ENCODE measurements around the gene FRRS1L. TPM values are rescaled to one million over a fixed set of nuclear protein-coding genes. Genes with fewer than 3 reads are reported as not detected.

FRRS1L gene
- total RNA-seq, 2 donors from 2014 or later = not detected

- no peaks in the 10 kb centered on the region for H3K9me3 Mint-ChIP-seq
- H3K36me3 Mint-ChIP-seq = peaks cover 6% of the 10 kb centered on the region
- ATAC-seq (peak in 1 of 2 donors; percentile 13), DNase-seq (ENCODE audit: low spot score) (no peak)
- H3K4me1 Mint-ChIP-seq (ENCODE audit: low read depth in 2 of 2) = peaks cover 34 to 49% of the 10 kb centered on the region in 2 donors
- H3K27ac Mint-ChIP-seq = peak overlapping the region; percentile 58 to 87
- no peaks in the 10 kb centered on the region for H3K27me3 Mint-ChIP-seq
- peak overlapping the region; percentile 93 for H3K4me3 Mint-ChIP-seq
Measured at GRCh38 chr9:109117856-109118807, 48.9 kb downstream of the FRRS1L start.

GRCh38 chr9:109115931-109116526, 51.0 kb downstream of the FRRS1L start:
- Mint-ChIP-seq H3K36me3 (peaks cover 6% of the 10 kb centered on the region), H3K4me1 (ENCODE audit: low read depth in 2 of 2) (peaks cover 41 to 58% of the 10 kb centered on the region in 2 donors), H3K4me3 (no peak overlapping the region), H3K27ac (no peak overlapping the region), H3K27me3 (no peaks in the 10 kb centered on the region), H3K9me3 (no peaks in the 10 kb centered on the region)
- ATAC-seq = no peak
- no peak for DNase-seq (ENCODE audit: low spot score)

GRCh38 chr9:109114670-109115069, 52.4 kb downstream of the FRRS1L start:
- Mint-ChIP-seq H3K4me1 (ENCODE audit: low read depth in 2 of 2) (peaks cover 49 to 62% of the 10 kb centered on the region in 2 donors), H3K36me3 (peaks cover 6% of the 10 kb centered on the region), H3K27ac (peak overlapping the region; percentile 3 to 27), H3K27me3 (no peaks in the 10 kb centered on the region), H3K9me3 (no peaks in the 10 kb centered on the region), H3K4me3 (no peak overlapping the region)
- ATAC-seq (no peak), DNase-seq (ENCODE audit: low spot score) (no peak)

GRCh38 chr9:109113892-109114609, 53.0 kb downstream of the FRRS1L start:
- no peak overlapping the region for H3K4me3 Mint-ChIP-seq
- H3K36me3 Mint-ChIP-seq = peaks cover 6% of the 10 kb centered on the region
- ATAC-seq = no peak
- peaks cover 52 to 64% of the 10 kb centered on the region in 2 donors for H3K4me1 Mint-ChIP-seq (ENCODE audit: low read depth in 2 of 2)
- no peak for DNase-seq (ENCODE audit: low spot score)
- H3K27ac Mint-ChIP-seq = peak overlapping the region; percentile 3 to 27
- H3K27me3 Mint-ChIP-seq = no peaks in the 10 kb centered on the region
- H3K9me3 Mint-ChIP-seq = no peaks in the 10 kb centered on the region

- peaks cover 46 to 67% of the 10 kb centered on the region in 2 donors for H3K4me1 Mint-ChIP-seq (ENCODE audit: low read depth in 2 of 2)
- ATAC-seq (no peak), DNase-seq (ENCODE audit: low spot score) (no peak)
- no peaks in the 10 kb centered on the region for H3K27me3 Mint-ChIP-seq
- peaks cover 6% of the 10 kb centered on the region for H3K36me3 Mint-ChIP-seq
- H3K27ac Mint-ChIP-seq = no peak overlapping the region
- no peaks in the 10 kb centered on the region for H3K9me3 Mint-ChIP-seq
- no peak overlapping the region for H3K4me3 Mint-ChIP-seq
Measured at GRCh38 chr9:109113254-109113653, 53.8 kb downstream of the FRRS1L start.

- ATAC-seq = peak in 1 of 2 donors; percentile 75
- H3K27ac Mint-ChIP-seq = peak overlapping the region; percentile 4 to 58
- H3K27me3 Mint-ChIP-seq = no peaks in the 10 kb centered on the region
- H3K4me1 Mint-ChIP-seq (ENCODE audit: low read depth in 2 of 2) = peaks cover 30 to 63% of the 10 kb centered on the region in 2 donors
- no peaks in the 10 kb centered on the region for H3K36me3 Mint-ChIP-seq
- H3K4me3 Mint-ChIP-seq = peak overlapping the region; percentile 28
- H3K9me3 Mint-ChIP-seq = no peaks in the 10 kb centered on the region
- DNase-seq (ENCODE audit: low spot score) = no peak
Measured at GRCh38 chr9:109110329-109111021, 56.6 kb downstream of the FRRS1L start.

- no peak for DNase-seq (ENCODE audit: low spot score)
Measured at GRCh38 chr9:109109967-109110328, 57.1 kb downstream of the FRRS1L start.

GRCh38 chr9:109108318-109108717, 58.7 kb downstream of the FRRS1L start:
- no peaks in the 10 kb centered on the region for H3K9me3 Mint-ChIP-seq
- no peak for DNase-seq (ENCODE audit: low spot score)
- no peak overlapping the region for H3K4me3 Mint-ChIP-seq
- no peak for ATAC-seq
- H3K4me1 Mint-ChIP-seq (ENCODE audit: low read depth in 2 of 2) = peaks cover 24 to 49% of the 10 kb centered on the region in 2 donors
- H3K27me3 Mint-ChIP-seq = no peaks in the 10 kb centered on the region
- H3K36me3 Mint-ChIP-seq = peaks cover 11% of the 10 kb centered on the region
- peak overlapping the region in 1 of 2 donors; percentile 3 for H3K27ac Mint-ChIP-seq

More at GRCh38 chr9:109109967-109110328, 57.1 kb downstream of the FRRS1L start:
- no peak for ATAC-seq
- H3K36me3 Mint-ChIP-seq = no peaks in the 10 kb centered on the region
- H3K4me1 Mint-ChIP-seq (ENCODE audit: low read depth in 2 of 2) = peaks cover 30 to 61% of the 10 kb centered on the region in 2 donors
- H3K4me3 Mint-ChIP-seq = peak overlapping the region; percentile 28
- no peaks in the 10 kb centered on the region for H3K9me3 Mint-ChIP-seq
- no peaks in the 10 kb centered on the region for H3K27me3 Mint-ChIP-seq
- peak overlapping the region; percentile 4 to 58 for H3K27ac Mint-ChIP-seq

GRCh38 chr9:109107402-109108240, 59.4 kb downstream of the FRRS1L start:
- DNase-seq (ENCODE audit: low spot score) = no peak

GRCh38 chr9:109101810-109102209, 65.2 kb downstream of the FRRS1L start:
- ATAC-seq (peak; percentile 90 to 96), DNase-seq (ENCODE audit: low spot score) (no peak)
- no peaks in the 10 kb centered on the region for H3K27me3 Mint-ChIP-seq
- no peaks in the 10 kb centered on the region for H3K9me3 Mint-ChIP-seq
- H3K36me3 Mint-ChIP-seq = peaks cover 19% of the 10 kb centered on the region
- H3K4me3 Mint-ChIP-seq = peak overlapping the region; percentile 64
- peaks cover 42 to 50% of the 10 kb centered on the region in 2 donors for H3K4me1 Mint-ChIP-seq (ENCODE audit: low read depth in 2 of 2)
- H3K27ac Mint-ChIP-seq = peak overlapping the region; percentile 63 to 74

More at GRCh38 chr9:109107402-109108240, 59.4 kb downstream of the FRRS1L start:
- H3K27ac Mint-ChIP-seq = peak overlapping the region in 1 of 2 donors; percentile 3
- H3K4me1 Mint-ChIP-seq (ENCODE audit: low read depth in 2 of 2) = peaks cover 27 to 53% of the 10 kb centered on the region in 2 donors
- H3K27me3 Mint-ChIP-seq = no peaks in the 10 kb centered on the region
- no peak overlapping the region for H3K4me3 Mint-ChIP-seq
- ATAC-seq = no peak
- H3K36me3 Mint-ChIP-seq = peaks cover 18% of the 10 kb centered on the region
- H3K9me3 Mint-ChIP-seq = no peaks in the 10 kb centered on the region

- DNase-seq (ENCODE audit: low spot score) (no peak), ATAC-seq (no peak)
- H3K9me3 Mint-ChIP-seq = no peaks in the 10 kb centered on the region
- peak overlapping the region; percentile 63 to 74 for H3K27ac Mint-ChIP-seq
- peaks cover 19% of the 10 kb centered on the region for H3K36me3 Mint-ChIP-seq
- H3K27me3 Mint-ChIP-seq = no peaks in the 10 kb centered on the region
- H3K4me1 Mint-ChIP-seq (ENCODE audit: low read depth in 2 of 2) = peaks cover 43 to 52% of the 10 kb centered on the region in 2 donors
- peak overlapping the region; percentile 64 for H3K4me3 Mint-ChIP-seq
Measured at GRCh38 chr9:109101202-109101595, 65.8 kb downstream of the FRRS1L start.

GRCh38 chr9:109100543-109101201, 66.4 kb downstream of the FRRS1L start:
- H3K36me3 Mint-ChIP-seq = peaks cover 19% of the 10 kb centered on the region
- no peak for DNase-seq (ENCODE audit: low spot score)
- peak overlapping the region; percentile 64 for H3K4me3 Mint-ChIP-seq

More at GRCh38 chr9:109100543-109101201, 66.4 kb downstream of the FRRS1L start:
- ATAC-seq = no peak
- Mint-ChIP-seq H3K27me3 (no peaks in the 10 kb centered on the region), H3K9me3 (no peaks in the 10 kb centered on the region), H3K4me1 (ENCODE audit: low read depth in 2 of 2) (peaks cover 45 to 52% of the 10 kb centered on the region in 2 donors), H3K27ac (peak overlapping the region in 1 of 2 donors; percentile 63)

Data from natural killer cell treated with Interleukin-12 subunit alpha and Interleukin-12 subunit beta and Interleukin-15 and Interleukin-18, amount 100 ng/mL, for 72 hours (primary cell).